GM23248 (cell line): Measurements from ENCODE around the gene ZNF761. TPM values are rescaled to one million over a fixed set of nuclear protein-coding genes. Genes with fewer than 3 reads are reported as not detected.
"Not testable (repeated sequence)": the region's sequence is repeated elsewhere in the genome, so short reads cannot be mapped to it uniquely, and the experiment has no call there.

Experiments
- DNase-seq: peaks from one replicate; pipeline ENCODE4 v3.0.0-alpha.2; 2015
- H2AFZ ChIP-seq: fragments of 200-600 bp; sonication (generic); 2 replicates; pipeline ENCODE4 v1.6.1; 2016; ENCODE audit warnings: antibody characterized with exemption
- H3F3A ChIP-seq: fragments of 200-600 bp; sonication (generic); 2 replicates; pipeline ENCODE4 v1.6.1; 2016; ENCODE audit warnings: mild to moderate bottlenecking, antibody characterized with exemption, mixed run types; ENCODE audit not compliant: insufficient read depth
- H3K27ac ChIP-seq: fragments of 200-600 bp; sonication (generic); 2 replicates; pipeline ENCODE4 v1.5.1; 2016; ENCODE audit warnings: mild to moderate bottlenecking
- H3K27me3 ChIP-seq: fragments of 200-600 bp; sonication (generic); replicated peaks from 2 replicates; pipeline ENCODE4 v1.6.1; 2016; ENCODE audit warnings: mild to moderate bottlenecking; ENCODE audit not compliant: insufficient read depth
- H3K36me3 ChIP-seq: fragments of 200-600 bp; sonication (generic); 2 replicates; pipeline ENCODE4 v1.6.1; 2016; ENCODE audit warnings: low read depth, mild to moderate bottlenecking
- H3K4me1 ChIP-seq: fragments of 200-600 bp; sonication (generic); 2 replicates; pipeline ENCODE4 v1.6.1; 2016; ENCODE audit warnings: mild to moderate bottlenecking; ENCODE audit not compliant: insufficient read depth
- H3K4me2 ChIP-seq: fragments of 200-600 bp; sonication (generic); one replicate; pipeline ENCODE4 v1.6.1; 2016; ENCODE audit warnings: mild to moderate bottlenecking; ENCODE audit not compliant: unreplicated experiment
- H3K4me3 ChIP-seq: fragments of 200-600 bp; sonication (generic); 2 replicates; pipeline ENCODE4 v1.5.1; 2016; ENCODE audit warnings: mild to moderate bottlenecking
- H3K79me2 ChIP-seq: fragments of 200-600 bp; sonication (generic); 2 replicates; pipeline ENCODE4 v1.6.1; 2016; ENCODE audit warnings: mild to moderate bottlenecking; ENCODE audit not compliant: insufficient read depth
- H3K9ac ChIP-seq: fragments of 200-600 bp; sonication (generic); 2 replicates; pipeline ENCODE4 v1.6.1; 2016; ENCODE audit warnings: mild to moderate bottlenecking
- H3K9me2 ChIP-seq: fragments of 200-600 bp; sonication (generic); 2 replicates; pipeline ENCODE4 v1.6.1; 2016; ENCODE audit warnings: mixed run types, mild to moderate bottlenecking, moderate library complexity; ENCODE audit not compliant: insufficient read depth
- H3K9me3 ChIP-seq: fragments of 200-600 bp; sonication (generic); one replicate; pipeline ENCODE4 v1.6.1; 2017; ENCODE audit warnings: low read depth
- H4K20me1 ChIP-seq: fragments of 200-600 bp; sonication (generic); 2 replicates; pipeline ENCODE4 v1.6.0; 2016; ENCODE audit not compliant: insufficient read depth
- EZH2 ChIP-seq: fragments of 200-600 bp; sonication (generic); IDR thresholded peaks from 2 replicates; pipeline ENCODE4 v1.6.1; 2018; ENCODE audit warnings: antibody characterized with exemption, mild to moderate bottlenecking; ENCODE audit not compliant: insufficient read depth, poor library complexity, severe bottlenecking
- EZH2phosphoT487 ChIP-seq: fragments of 200-600 bp; sonication (generic); IDR thresholded peaks from 2 replicates; pipeline ENCODE4 v1.6.1; 2018; ENCODE audit warnings: antibody characterized with exemption, moderate library complexity, mild to moderate bottlenecking, low read depth; ENCODE audit not compliant: insufficient read depth
- WGBS, 2 experiments: methylation state at CpG; one replicate each; pipeline ENCODE4 v1.1.6; 2015 to 2017; ENCODE audit warnings: low lambda C conversion rate in 2 of 2, low coverage in 1 of 2; ENCODE audit errors: missing lambda C conversion rate in 2 of 2; 5-methylcytosine and 5-hydroxymethylcytosine counted together
- in situ Hi-C: fragments of 300-500 bp; cut with MboI; formaldehyde crosslinking; loops from 2 replicates; pipeline ENCODE4 v1.15.0; 2020
- polyA plus RNA-seq: library from polyadenylated mRNA; unstranded; fragments of >200 nt; fragmentation: Nextera tagmentation; extraction: Ambion mirVana; gene quantifications from 2 replicates; pipeline ENCODE4 v1.2.1, GENCODE V29; 2016
- small RNA-seq: library from RNA; depleted of rRNA; stranded (forward); fragments of <200 nt; gene quantifications from one replicate; pipeline ENCODE3, GENCODE V24; 2014; ENCODE audit warnings: low read depth, low replicate concordance
- total RNA-seq: library from RNA; depleted of rRNA; stranded (reverse); fragments of >200 nt; shearing (Covaris generic); gene quantifications from 2 replicates; pipeline ENCODE4 v1.2.3, GENCODE V29; 2014; rRNA removed

Gene ZNF761
- total and polyA plus RNA-seq, 2 experiments from 2014 or later, result 5.7 to 12.2 TPM

DNA sequence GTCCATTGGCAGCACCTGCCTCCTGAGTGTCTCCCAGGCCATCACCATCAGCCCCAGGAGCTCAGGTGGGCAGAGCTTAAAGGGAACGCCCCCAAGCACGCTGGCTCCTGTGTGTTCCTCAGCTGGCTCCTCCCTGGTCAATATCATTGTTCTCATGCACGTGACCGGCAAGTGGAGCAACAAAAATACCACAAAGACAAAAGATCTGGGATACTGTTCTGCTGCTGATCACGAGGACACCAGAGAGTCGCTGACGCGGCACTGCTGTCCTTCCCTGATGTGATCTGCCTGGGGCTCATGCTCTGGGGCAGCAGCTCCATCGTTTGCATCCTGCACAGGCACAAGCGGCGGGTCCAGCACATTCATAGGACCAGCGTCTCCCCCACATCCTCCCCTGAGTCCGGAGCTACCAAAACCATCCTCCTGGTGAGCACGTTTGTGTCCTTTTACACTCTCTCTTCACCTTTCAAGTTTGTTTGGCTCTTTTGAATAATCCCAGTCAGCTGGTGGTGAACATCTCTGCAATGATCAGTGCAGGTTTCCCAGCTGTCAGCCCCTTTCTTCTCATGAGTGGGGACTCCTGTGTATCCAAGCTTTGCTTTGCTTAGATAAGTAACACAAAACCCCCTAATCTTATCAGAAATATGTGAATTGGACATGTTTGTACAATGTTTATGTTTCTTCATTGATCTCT, 72.0 kb downstream of the ZNF761 start:
- H3K27ac ChIP-seq, in situ Hi-C loops, H3K27me3 ChIP-seq, H3F3A ChIP-seq, DNase-seq, H3K36me3 ChIP-seq, H3K79me2 ChIP-seq, H3K9me3 ChIP-seq, H3K4me1 ChIP-seq, H3K9ac ChIP-seq, H3K9me2 ChIP-seq, H3K4me3 ChIP-seq, H4K20me1 ChIP-seq, H2AFZ ChIP-seq: not testable (repeated sequence)
- 12 to 21% methylated on average over 6 to 12 of the region's 14 CpGs for WGBS, 2 experiments
- peak overlapping the region; percentile 18 for H3K4me2 ChIP-seq

DNA sequence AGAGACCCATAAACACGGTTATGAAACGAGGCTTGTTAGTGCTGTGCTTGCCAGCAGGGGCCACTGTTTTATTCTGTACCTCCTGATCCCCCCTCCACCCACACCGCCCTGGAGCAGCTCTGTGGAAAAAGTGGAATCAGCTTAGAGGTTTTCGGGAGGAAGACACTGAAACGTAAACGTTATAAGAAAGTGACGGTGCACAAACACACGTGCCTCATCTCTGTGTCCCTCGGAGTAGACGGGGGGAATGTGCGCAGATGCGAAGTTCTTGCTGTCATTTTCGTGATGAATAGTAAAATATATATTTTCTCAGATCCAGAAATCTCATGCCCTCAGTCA, 72.5 kb downstream of the ZNF761 start:
- H3K4me1 ChIP-seq, H3K79me2 ChIP-seq, H4K20me1 ChIP-seq, H3K27me3 ChIP-seq, H3K9me2 ChIP-seq, in situ Hi-C loops, H3K9ac ChIP-seq, H3F3A ChIP-seq, H3K9me3 ChIP-seq, H3K36me3 ChIP-seq, H3K27ac ChIP-seq: not testable (repeated sequence)
- peak overlapping the region; percentile 29 for H3K4me3 ChIP-seq
- WGBS, 2 experiments, result 18 to 21% methylated on average over 13 of the region's 13 CpGs
- DNase-seq, result peak; percentile 49
- H2AFZ ChIP-seq, result peak overlapping the region; percentile 48
- peak overlapping the region; percentile 18 for H3K4me2 ChIP-seq

DNA sequence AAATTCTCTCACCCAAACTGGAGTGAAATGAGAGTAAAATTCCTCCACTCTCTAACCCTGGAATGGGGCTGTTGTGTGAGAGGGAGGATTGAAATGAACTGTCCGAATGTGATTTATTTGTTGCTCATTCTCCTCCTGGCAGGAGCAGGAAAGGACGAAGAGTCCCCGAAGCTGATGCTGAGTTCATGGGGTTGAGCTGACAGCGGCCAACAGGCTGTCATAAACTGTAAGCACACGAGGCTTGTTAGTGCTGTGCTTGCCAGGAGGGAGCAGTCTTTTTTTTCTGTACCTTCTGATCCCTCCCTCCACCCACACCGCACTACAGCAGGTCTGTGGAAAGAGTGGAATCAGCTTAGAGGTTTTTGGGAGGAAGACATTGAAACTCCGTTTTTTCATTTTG, 73.1 kb downstream of the ZNF761 start:
- no peak for DNase-seq
- Histone ChIP-seq H3K36me3 (no peaks in the 10 kb centered on the region), H3K9ac (no peak overlapping the region), H3F3A (no peaks in the 10 kb centered on the region), H4K20me1 (no peaks in the 10 kb centered on the region), H3K4me1 (no peaks in the 10 kb centered on the region), H3K27ac (no peak overlapping the region), H3K9me2 (no peaks in the 10 kb centered on the region), H3K4me3 (peak overlapping the region; percentile 29), H3K4me2 (peak overlapping the region; percentile 18), H3K79me2 (no peaks in the 10 kb centered on the region), H3K9me3 (no peaks in the 10 kb centered on the region), H3K27me3 (no peaks in the 10 kb centered on the region; the same call in 1 of the 2 replicates), H2AFZ (peak overlapping the region; percentile 48)
- TF ChIP-seq EZH2phosphoT487 (no peak), EZH2 (no peak)
- WGBS, 2 experiments, result 24 to 33% methylated on average over 7 of the region's 7 CpGs
- in situ Hi-C loops, result no loop called here

DNA sequence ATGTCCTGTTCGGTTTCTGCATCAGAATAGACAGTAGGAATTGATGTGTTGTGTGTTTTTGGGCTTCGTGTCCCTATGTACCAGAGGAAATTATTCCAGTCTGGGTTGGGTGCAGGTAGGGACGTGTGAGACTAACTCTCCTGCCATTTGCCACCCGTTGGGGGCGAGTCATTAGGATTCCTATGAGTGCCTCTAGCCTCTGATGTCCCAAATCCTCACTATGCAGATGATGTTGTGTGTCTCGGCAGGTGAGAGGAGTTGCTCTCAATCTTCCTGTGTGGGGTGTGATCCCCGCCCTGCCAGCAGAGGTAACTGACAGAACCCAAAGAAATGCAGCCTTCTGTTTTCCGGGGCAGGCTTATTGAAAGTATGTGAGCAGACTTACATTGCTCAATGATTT, 74.9 kb downstream of the ZNF761 start:
- Histone ChIP-seq H3K27me3 (no peaks in the 10 kb centered on the region; the same call in 1 of the 2 replicates), H3K9me3 (no peaks in the 10 kb centered on the region), H3K4me1 (no peaks in the 10 kb centered on the region), H3K9me2 (no peaks in the 10 kb centered on the region), H3K27ac (no peak overlapping the region), H3K9ac (no peak overlapping the region), H4K20me1 (no peaks in the 10 kb centered on the region), H3K79me2 (no peaks in the 10 kb centered on the region), H2AFZ (no peak overlapping the region), H3K4me2 (no peak overlapping the region), H3F3A (no peaks in the 10 kb centered on the region), H3K4me3 (no peak overlapping the region), H3K36me3 (no peaks in the 10 kb centered on the region)
- WGBS, 2 experiments, result 30% methylated on average over 8 of the region's 8 CpGs
- no peak for DNase-seq
- in situ Hi-C loops, result no loop called here
- TF ChIP-seq EZH2phosphoT487, result no peak
- no peak for TF ChIP-seq EZH2

Small RNAs within 50 kb of the gene (small RNA-seq; reads per million reads assigned to genes)
- gene RPL39P36, result not detected

Other genes starting within 250 kb of the ZNF761 start
- gene ZNF665, start 238.6 kb upstream of the ZNF761 start, total RNA-seq, result 3.8 and 3.9 TPM in 2 replicates
- 2.4 and 2.8 TPM in 2 replicates for gene ZNF665, start 238.6 kb upstream of the ZNF761 start, polyA plus RNA-seq
- gene ZNF677, start 177.1 kb upstream of the ZNF761 start, total RNA-seq, result 15.9 and 18.8 TPM in 2 replicates
- gene ZNF677, start 177.1 kb upstream of the ZNF761 start, polyA plus RNA-seq, result 19.5 and 21.2 TPM in 2 replicates
- gene VN1R2, start 173.7 kb upstream of the ZNF761 start, total RNA-seq, result not detected in 2 replicates
- not detected in 2 replicates for gene VN1R2, start 173.7 kb upstream of the ZNF761 start, polyA plus RNA-seq
- not detected in 2 replicates for gene VN1R4, start 164.3 kb upstream of the ZNF761 start, total RNA-seq
- gene VN1R4, start 164.3 kb upstream of the ZNF761 start, polyA plus RNA-seq, result not detected in 2 replicates
- gene ZNF845, start 98.2 kb upstream of the ZNF761 start, total RNA-seq, result 5.2 and 7.5 TPM in 2 replicates
- 3.1 and 3.5 TPM in 2 replicates for gene ZNF845, start 98.2 kb upstream of the ZNF761 start, polyA plus RNA-seq
- 3.6 and 7.6 TPM in 2 replicates for gene ZNF525, start 66.3 kb upstream of the ZNF761 start, total RNA-seq
- 1.9 and 2.0 TPM in 2 replicates for gene ZNF525, start 66.3 kb upstream of the ZNF761 start, polyA plus RNA-seq
- 6.3 and 6.4 TPM in 2 replicates for gene ZNF765, start 36.8 kb upstream of the ZNF761 start, total RNA-seq
- 4.6 and 5.5 TPM in 2 replicates for gene ZNF765, start 36.8 kb upstream of the ZNF761 start, polyA plus RNA-seq
- 2.0 and 2.7 TPM in 2 replicates for gene ZNF813, start 35.7 kb downstream of the ZNF761 start, total RNA-seq
- 1.0 and 1.4 TPM in 2 replicates for gene ZNF813, start 35.7 kb downstream of the ZNF761 start, polyA plus RNA-seq
- gene ZNF331, start 106.2 kb downstream of the ZNF761 start, total RNA-seq, result 12.0 and 13.9 TPM in 2 replicates
- 15.7 and 17.0 TPM in 2 replicates for gene ZNF331, start 106.2 kb downstream of the ZNF761 start, polyA plus RNA-seq
- not detected in 2 replicates for gene DPRX, start 200.0 kb downstream of the ZNF761 start, total RNA-seq
- not detected in 2 replicates for gene DPRX, start 200.0 kb downstream of the ZNF761 start, polyA plus RNA-seq